Endometrium (tissue), 2 donors: ENCODE data around the gene ANKRD35.

Experiments
- FAIRE-seq: peaks from 2 replicates; lab custom pipeline; 2012; peaks lifted over from hg19 to GRCh38; lab: Jason Lieb, UNC
- donor health status: control.
- donor health status: control.

The ANKRD35 gene

GRCh38 chr1:145893306-145894055 lies 7.8 kb upstream of the ANKRD35 start:
- no peak for FAIRE-seq

- no peak for FAIRE-seq
These were observed 6.9 kb upstream of the ANKRD35 start for GRCh38 chr1:145892486-145893087.

GRCh38 chr1:145891587-145892485 lies 6.2 kb upstream of the ANKRD35 start:
- FAIRE-seq = peak; percentile 60

- no peak for FAIRE-seq
These were observed 5.5 kb upstream of the ANKRD35 start for GRCh38 chr1:145891143-145891542.

DNA sequence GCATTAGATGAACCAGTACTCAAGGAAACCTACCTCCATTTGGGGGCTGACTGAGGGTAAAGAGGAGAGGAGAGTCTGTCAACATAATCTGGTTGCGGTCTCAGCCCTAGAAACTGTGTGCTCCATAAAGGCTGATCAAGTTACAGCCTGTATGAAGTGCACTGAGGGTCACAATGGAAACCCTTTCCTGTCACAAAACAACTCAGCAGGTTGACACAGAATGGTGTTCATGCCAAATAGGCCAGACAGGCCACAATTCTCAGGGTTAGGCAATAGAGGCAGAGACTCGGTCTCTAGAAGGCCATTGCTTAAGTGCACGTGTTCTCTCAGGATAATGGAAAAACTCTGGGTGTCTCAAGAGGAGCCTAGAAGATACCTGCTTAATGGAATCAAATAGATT lies 4.1 kb upstream of the ANKRD35 start:
- FAIRE-seq = no peak

DNA sequence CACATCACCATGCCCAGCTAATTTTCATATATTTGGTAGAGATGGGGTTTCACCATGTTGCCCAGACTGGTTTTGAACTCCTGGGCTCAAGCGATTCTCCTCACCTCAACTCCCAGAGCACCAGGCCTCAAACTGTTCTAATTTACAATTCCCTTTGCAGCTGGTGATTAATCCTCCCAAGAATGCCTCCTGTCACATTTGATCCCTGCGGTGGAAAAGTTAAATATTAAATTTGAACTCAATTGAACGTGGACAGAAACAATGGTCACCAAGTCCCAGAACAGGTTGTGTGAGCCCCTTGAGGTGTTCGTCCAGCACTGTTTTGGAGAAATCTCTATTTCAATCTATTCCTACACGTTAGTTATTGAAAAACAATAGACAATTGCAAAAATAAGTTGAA lies 2.0 kb upstream of the ANKRD35 start:
- no peak for FAIRE-seq

DNA sequence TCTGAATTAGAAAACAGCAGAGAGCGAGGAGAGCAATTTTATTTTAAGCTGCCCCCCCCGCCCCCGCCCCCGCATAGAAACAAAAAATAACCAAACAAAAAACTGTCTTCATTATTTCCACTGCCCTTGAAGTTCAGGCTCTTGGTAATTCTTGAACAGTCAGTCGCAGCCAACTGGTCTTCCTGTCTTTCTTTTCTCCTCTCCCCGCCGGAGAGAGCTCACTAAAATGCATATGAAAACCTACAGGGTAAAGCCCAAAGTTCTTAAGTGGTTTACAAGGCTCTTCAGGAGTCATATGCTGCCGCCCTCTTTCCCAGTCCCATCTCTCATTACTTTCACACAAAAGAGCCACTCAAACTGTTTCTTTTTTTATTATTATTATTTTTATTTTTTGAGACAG lies 1.1 kb upstream of the ANKRD35 start:
- FAIRE-seq = no peak

DNA sequence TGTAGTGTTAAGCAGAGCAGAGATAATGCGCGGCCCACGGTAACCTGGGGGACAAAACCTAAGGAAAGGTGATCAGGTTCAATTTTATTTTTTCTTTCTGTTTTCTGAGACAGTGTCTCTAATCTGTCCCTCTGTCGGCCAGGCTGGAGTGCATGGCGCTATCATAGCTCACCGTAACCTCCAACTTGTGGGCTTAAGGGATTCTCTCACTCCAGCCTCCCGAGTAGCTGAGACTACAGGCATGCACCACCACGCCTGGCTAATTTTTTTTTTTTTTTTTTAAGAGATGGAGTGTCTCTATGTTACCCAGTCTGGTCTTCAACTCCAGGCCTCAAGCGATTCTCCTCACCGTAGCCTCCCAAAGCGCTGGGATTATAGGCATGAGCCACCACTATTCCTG lies 724 bp upstream of the ANKRD35 start:
- FAIRE-seq = no peak

DNA sequence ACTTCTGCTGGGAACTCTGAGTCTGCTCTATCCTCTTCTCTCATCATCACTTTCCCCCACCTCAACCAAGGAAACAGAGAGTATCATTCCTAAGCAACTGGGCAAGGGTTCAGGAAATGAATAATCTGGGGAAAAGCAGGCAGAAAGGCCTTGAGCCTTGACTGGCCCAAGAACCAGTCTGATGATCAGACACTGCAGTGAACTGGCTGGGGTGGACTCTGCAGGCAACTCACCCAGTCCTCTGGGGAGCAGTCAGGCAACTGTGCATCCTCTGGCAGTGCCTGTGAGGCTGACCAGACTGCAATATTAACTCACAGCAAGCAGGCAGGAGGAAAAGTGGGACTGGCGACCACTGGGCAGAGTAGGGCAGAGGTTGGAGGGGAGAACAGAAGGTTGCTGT lies 991 bp downstream of the ANKRD35 start:
- no peak for FAIRE-seq

GRCh38 chr1:145879775-145880174 lies 5.9 kb downstream of the ANKRD35 start:
- FAIRE-seq = no peak

DNA sequence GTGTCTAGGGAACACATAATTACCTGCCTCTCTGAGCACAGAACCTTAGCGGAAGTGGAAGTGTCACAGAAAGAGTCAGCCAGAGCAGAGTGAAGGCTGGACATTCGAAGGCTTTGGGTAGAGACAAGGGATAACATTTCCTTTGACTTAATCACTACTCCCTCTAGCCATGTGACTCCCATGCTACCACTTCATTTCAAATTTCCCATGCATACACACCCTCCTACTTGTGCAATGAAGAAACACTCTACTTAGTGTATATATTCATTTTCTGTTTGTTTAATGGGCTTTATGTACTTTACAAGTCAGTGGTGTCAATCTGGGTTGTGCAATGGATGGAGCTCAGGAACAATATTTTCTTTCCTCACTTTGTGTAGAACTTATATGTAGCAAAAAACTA lies 6.9 kb downstream of the ANKRD35 start:
- no peak for FAIRE-seq

GRCh38 chr1:145877923-145878486 lies 7.7 kb downstream of the ANKRD35 start:
- FAIRE-seq = no peak

- FAIRE-seq = no peak
These were observed 11.0 kb downstream of the ANKRD35 start for GRCh38 chr1:145874646-145875045.

- no peak for FAIRE-seq
These were observed 13.4 kb downstream of the ANKRD35 start for GRCh38 chr1:145871994-145872924.

- no peak for FAIRE-seq
These were observed 17.4 kb downstream of the ANKRD35 start for GRCh38 chr1:145868232-145868631.

DNA sequence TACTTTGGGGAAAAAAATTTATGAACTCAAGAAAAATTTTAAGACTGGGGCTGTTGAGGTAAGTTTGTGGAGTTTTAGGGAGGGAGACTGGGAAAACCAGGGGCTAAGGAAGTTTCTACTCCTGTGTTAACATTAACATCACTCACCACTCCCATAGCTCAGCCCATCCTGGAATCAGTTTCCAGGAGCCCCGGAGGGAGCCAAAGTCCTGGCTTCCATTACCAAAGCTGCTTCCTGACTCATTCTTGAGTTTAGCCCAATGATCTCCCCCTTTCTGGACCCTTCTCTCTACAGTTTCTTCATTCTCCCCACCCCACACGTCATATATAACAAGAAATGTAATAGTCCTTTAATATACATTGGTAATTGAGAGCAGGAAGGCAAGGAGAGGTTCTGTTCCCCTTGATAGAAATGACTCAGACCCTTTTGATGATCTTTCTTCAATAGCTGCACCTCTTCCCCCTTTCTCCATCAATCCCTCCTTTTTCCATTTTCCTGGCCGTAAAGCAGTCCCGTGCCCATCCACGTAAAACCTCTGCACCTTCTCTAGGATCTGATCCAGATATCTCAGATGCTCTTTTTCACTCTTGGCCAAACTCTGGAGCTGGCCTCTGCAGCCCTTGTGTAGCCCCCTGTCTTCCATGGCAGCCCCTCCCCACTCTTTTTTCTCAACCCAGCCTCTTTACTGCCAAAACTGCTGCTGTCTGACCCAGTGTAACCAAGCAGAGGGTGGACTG lies 22.2 kb downstream of the ANKRD35 start:
- no peak for FAIRE-seq

- no peak for FAIRE-seq
These were observed 26.1 kb downstream of the ANKRD35 start for GRCh38 chr1:145859491-145860023.

GRCh38 chr1:145858901-145859490 lies 26.7 kb downstream of the ANKRD35 start, which contains the start of gene PIAS3:
PIAS3 (minus strand) TSS chr1:145859081; CDS start chr1:145858990, 91 bp downstream.
- FAIRE-seq = no peak

GRCh38 chr1:145858238-145858900 lies 27.3 kb downstream of the ANKRD35 start:
- no peak for FAIRE-seq
